B cell (primary cell): ENCODE measurements around the gene PALD1.

Source experiments
- EZH2 ChIP-seq: IDR thresholded peaks from 2 replicates; pipeline ENCODE4 v1.6.1; 2012; ENCODE audit warnings: borderline replicate concordance, low read depth, mild to moderate bottlenecking, moderate library complexity, low read length; ENCODE audit not compliant: insufficient read depth, poor library complexity, severe bottlenecking
- TF ChIP-seq, protein P1 (sequence below): fragments of 200-600 bp; IDR thresholded peaks from one replicate; pipeline ENCODE4 v1.8.0; 2022; ENCODE audit warnings: antibody characterized with exemption, mild to moderate bottlenecking

DNA sequence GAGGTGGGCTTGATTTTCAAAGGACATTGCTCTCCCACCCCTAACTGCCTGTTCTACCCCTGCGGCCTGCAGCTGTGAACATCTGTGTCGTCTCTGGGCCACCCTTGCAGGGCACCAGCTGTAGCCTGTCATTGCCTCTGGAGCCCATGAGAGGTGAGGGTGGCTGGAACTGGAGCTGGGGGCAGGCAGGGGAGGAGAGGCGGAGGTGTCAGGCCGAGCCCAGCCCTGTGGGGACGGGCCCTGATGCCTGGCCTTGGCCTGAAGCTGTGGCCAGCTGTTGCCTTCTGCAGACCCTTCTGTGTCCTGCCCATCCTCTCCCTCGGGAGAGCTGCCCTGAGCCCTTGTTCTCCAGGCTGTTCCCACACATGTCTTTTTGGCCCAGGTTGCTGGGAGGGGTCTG lies 44.5 kb downstream of the PALD1 start:
- TF ChIP-seq, protein P1, sequence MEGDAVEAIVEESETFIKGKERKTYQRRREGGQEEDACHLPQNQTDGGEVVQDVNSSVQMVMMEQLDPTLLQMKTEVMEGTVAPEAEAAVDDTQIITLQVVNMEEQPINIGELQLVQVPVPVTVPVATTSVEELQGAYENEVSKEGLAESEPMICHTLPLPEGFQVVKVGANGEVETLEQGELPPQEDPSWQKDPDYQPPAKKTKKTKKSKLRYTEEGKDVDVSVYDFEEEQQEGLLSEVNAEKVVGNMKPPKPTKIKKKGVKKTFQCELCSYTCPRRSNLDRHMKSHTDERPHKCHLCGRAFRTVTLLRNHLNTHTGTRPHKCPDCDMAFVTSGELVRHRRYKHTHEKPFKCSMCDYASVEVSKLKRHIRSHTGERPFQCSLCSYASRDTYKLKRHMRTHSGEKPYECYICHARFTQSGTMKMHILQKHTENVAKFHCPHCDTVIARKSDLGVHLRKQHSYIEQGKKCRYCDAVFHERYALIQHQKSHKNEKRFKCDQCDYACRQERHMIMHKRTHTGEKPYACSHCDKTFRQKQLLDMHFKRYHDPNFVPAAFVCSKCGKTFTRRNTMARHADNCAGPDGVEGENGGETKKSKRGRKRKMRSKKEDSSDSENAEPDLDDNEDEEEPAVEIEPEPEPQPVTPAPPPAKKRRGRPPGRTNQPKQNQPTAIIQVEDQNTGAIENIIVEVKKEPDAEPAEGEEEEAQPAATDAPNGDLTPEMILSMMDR, result no peak
- TF ChIP-seq EZH2, result no peak
